ENCODE measurements around the gene NXPH4. TPM values are rescaled to one million over a fixed set of nuclear protein-coding genes. Genes with fewer than 3 reads are reported as not detected.

Gene NXPH4
- total RNA-seq, 1 donor from 2014 or later = not detected

DNA sequence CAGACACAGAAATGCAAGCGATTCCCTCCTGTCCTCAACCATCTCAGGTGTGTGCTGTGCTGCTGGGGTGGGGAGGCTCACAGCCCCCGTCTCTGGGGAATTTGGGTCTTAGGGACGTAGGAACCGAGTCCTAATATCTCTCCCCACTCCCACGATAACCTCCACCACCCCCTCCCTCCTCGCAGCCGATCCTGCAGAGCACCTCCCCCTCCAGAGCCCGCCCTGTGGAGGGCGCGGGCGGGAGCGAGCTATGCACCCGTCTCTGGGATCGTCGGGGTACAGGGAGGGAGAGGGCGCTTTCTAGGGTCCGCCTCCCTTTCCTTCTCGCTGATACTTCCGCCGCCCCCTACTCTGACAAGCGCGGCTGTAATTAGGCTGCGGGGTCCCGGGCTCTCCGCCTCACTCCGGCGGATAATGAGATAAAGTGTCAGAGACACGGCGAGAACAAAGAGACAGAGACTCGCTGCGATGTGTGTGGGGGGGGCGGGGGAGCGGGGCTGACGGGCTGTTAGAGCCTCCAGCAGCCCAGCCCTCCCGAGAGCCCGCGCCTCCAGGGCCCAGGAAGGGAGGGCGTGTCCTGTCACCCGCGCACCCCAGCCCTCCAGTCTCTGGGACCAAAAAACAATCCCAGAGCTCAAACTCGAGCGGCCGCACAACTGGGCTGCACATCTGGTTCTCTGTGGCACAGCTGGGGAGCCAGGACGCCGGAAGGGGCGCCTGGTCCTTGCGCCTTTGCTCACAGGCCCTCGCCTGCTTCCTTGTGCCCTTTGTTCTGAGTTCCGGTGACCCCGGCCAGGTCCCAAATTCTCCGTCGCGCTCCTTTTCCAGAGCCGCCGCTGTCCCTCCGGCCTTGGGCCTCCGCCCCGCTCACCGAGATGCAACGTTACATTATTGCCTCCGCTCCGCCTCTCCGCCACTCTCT lies 21.6 kb downstream of the NXPH4 start:
- peaks cover 49% of the 10 kb centered on the region for H3K4me1 ChIP-seq

DNA sequence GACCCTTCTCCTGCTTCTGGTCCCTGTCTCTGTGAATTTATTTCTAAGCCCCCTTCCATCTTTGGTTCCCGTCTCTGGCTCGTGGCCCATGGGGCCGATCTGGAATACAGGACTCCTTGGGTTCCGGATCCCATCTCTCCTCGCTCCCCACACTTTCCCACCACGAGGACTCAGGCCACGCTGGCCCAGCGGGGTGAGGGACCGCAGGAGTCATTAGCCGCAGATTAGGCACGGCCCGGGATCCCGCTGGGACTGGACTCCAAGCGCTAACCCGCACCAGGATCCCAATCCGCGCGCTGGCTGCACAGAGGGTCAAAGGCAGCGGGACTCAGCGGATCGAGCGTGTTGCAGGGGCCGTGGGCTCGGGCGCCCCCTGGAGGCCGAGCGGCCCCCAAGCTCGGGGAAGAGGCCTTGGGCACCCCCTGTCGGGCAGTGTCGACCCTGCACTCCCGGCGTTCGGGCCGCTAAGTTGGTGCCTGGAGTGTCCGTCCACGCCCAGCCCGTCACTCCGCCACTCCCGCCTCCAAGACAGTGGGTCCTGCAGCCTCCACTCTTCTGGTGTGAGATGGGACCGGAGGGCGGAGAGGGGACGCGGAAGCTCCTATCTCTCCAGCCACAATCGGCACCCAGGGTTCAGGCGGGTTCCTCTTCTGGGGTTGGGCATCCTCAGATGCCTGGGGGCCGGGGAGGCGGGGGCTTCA lies 22.4 kb downstream of the NXPH4 start:
- ATAC-seq (peak; percentile 94), DNase-seq (peak; percentile 93)
- H3K4me1 ChIP-seq = peaks cover 56% of the 10 kb centered on the region
- H3K27ac ChIP-seq = no peak overlapping the region
- TF ChIP-seq, protein P1, sequence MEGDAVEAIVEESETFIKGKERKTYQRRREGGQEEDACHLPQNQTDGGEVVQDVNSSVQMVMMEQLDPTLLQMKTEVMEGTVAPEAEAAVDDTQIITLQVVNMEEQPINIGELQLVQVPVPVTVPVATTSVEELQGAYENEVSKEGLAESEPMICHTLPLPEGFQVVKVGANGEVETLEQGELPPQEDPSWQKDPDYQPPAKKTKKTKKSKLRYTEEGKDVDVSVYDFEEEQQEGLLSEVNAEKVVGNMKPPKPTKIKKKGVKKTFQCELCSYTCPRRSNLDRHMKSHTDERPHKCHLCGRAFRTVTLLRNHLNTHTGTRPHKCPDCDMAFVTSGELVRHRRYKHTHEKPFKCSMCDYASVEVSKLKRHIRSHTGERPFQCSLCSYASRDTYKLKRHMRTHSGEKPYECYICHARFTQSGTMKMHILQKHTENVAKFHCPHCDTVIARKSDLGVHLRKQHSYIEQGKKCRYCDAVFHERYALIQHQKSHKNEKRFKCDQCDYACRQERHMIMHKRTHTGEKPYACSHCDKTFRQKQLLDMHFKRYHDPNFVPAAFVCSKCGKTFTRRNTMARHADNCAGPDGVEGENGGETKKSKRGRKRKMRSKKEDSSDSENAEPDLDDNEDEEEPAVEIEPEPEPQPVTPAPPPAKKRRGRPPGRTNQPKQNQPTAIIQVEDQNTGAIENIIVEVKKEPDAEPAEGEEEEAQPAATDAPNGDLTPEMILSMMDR (IDR thresholded peaks at IDR 0.05) = peak; percentile 100
- peaks cover 73% of the 10 kb centered on the region for H3K27me3 ChIP-seq
- intact Hi-C loops (cut with DNase I) = no loop called here
- H3K4me3 ChIP-seq = peak overlapping the region; percentile 44
- H3K36me3 ChIP-seq = peaks cover 7% of the 10 kb centered on the region
- no peaks in the 10 kb centered on the region for H3K9me3 ChIP-seq

More for the DNA sequence above, 21.6 kb downstream of the NXPH4 start:
- Histone ChIP-seq H3K4me3 (peak overlapping the region; percentile 44), H3K36me3 (peaks cover 15% of the 10 kb centered on the region), H3K9me3 (no peaks in the 10 kb centered on the region), H3K27me3 (peaks cover 66% of the 10 kb centered on the region), H3K27ac (no peak overlapping the region)
- intact Hi-C loops (cut with DNase I) = no loop called here
- ATAC-seq (no peak), DNase-seq (peak; percentile 64)
- TF ChIP-seq, protein P1 (IDR thresholded peaks at IDR 0.05) = no peak

DNA sequence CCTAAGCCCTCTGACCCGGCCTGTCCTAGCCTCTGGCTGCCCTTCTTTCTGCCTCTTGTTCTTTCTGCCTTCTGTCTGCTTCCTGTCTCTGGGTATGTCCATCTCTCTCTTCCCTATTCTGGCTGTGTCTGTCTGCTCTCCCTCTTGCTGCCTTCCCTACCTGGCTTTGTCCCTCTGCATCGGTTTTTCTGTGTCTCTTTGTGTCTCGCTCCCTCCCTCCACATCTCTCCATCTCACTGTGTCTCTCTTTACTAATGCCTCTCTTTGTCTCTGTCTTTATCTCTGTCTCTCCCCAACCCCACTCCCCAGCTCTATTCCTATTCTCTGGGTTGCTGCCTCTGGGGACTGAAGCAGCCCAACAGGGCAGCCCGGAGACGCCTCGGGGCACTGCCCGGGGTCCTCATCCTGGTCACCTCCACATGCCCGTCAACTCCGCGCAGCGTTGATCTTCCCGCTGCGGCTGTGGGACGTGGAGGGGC lies 23.0 kb downstream of the NXPH4 start:
- no peaks in the 10 kb centered on the region for H3K9me3 ChIP-seq
- intact Hi-C loops (cut with DNase I) = no loop called here
- peaks cover 1% of the 10 kb centered on the region for H3K36me3 ChIP-seq
- ATAC-seq = no peak
- peak overlapping the region; percentile 52 for H3K4me3 ChIP-seq
- H3K4me1 ChIP-seq = peaks cover 56% of the 10 kb centered on the region
- DNase-seq = no peak
- peaks cover 79% of the 10 kb centered on the region for H3K27me3 ChIP-seq
- no peak overlapping the region for H3K27ac ChIP-seq
- TF ChIP-seq, protein P1 (IDR thresholded peaks at IDR 0.05) = no peak

DNA sequence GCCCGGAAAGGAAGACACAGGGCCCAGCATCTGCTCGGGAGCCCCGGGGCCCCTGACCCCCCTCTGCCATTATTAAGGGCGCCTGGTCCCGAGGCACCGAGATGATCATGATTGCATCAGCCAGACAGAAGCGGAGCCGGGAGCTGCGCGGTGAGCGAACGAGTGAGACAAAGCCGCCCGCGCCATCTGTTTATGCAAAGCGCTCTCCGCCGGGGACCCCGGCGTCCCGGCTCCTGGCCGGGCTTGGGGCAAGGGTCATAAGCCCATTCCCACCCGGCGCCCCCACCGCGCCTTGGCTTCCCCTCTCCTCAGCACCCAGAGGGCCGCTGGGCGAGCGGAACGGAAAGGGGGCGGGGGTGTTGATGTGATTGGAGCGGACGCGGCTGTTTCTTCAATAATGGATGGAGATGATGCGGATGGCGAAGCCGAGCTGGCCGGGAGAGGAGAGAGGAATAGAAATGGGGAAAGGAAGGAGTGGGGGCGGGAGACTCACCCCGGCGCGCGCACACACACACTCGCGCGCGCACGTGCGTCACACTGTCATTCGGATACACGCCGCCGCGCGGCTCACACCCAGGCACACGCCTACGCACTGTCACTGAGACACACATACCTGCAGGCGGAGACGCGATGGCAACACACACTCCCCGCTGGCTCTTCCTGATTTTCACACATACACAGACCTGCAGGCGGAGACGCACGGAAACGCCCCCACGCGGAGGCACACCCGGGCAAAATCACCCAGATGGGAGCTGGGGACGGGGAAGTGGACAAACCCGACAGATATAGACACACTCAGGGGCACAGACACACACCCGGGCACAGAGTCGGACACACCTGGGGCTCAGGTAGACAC lies 23.7 kb downstream of the NXPH4 start:
- TF ChIP-seq, protein P1 (IDR thresholded peaks at IDR 0.05) = no peak
- ATAC-seq (peak; percentile 11), DNase-seq (peak; percentile 76)
- intact Hi-C loops (cut with DNase I) = no loop called here
- Histone ChIP-seq H3K27ac (no peak overlapping the region), H3K4me3 (peak overlapping the region; percentile 52), H3K4me1 (peaks cover 56% of the 10 kb centered on the region), H3K27me3 (peaks cover 81% of the 10 kb centered on the region), H3K9me3 (no peaks in the 10 kb centered on the region), H3K36me3 (no peaks in the 10 kb centered on the region)

DNA sequence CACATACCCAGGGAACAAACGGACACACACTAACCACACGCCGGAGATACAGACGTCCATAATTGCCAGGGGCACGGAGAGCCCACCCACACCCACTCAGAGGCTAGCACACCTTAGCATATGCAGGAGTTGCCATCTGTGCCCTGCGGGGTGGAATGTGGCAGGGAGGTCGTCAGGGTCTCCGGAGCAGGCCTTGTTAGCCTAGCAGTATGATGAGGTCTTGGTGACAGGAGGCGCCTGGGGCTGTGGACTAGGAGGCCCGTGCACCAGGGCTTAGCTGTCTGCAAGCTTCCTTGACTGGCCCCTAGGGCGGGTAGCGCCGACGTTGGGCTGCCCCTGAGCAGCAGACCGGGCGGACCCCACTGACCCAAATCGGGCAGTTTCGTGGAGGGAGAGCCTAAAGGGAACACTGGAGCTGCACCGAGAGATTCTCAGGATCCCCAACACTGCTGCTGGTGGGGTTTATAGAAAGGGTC lies 24.4 kb downstream of the NXPH4 start:
- H3K4me1 ChIP-seq = peaks cover 56% of the 10 kb centered on the region
- DNase-seq = peak; percentile 64

More for the DNA sequence above, 24.4 kb downstream of the NXPH4 start:
- intact Hi-C loops (cut with DNase I) = no loop called here
- ATAC-seq = no peak
- Histone ChIP-seq H3K27me3 (peaks cover 79% of the 10 kb centered on the region), H3K4me3 (peak overlapping the region; percentile 52), H3K9me3 (no peaks in the 10 kb centered on the region), H3K27ac (no peak overlapping the region), H3K36me3 (no peaks in the 10 kb centered on the region)
- TF ChIP-seq, protein P1 (IDR thresholded peaks at IDR 0.05) = no peak
